GM11168 (cell line): ENCODE data around the gene TMEM255A.

Experiments used
- in situ Hi-C: fragments of 300-500 bp; cut with MboI; formaldehyde crosslinking; loops from one replicate; pipeline ENCODE4 v1.12.0; 2022; ENCODE audit warnings: low sequenced_read_pairs; ENCODE audit not compliant: unreplicated experiment

TMEM255A gene

DNA sequence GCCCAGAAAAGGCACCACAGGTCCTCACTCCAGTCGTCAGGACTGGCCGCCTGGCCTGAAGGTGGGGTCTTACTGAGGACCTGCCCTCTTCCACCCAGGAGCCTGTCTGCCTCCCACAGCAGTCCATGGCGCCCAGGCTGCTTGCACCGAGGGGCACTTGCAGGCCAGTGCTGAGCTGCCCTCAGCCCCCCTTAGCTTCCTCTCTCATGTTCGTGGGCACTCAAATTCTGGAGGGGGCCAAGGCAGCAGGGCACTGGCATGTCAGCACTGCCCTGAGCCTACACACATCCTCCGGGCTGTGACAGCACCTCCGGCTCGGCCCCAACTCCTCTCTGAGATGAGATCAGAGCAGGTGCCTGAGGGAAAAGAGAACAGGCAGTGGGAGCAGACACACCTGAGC lies 87.9 kb downstream of the TMEM255A start:
- in situ Hi-C loops: no loop called here

DNA sequence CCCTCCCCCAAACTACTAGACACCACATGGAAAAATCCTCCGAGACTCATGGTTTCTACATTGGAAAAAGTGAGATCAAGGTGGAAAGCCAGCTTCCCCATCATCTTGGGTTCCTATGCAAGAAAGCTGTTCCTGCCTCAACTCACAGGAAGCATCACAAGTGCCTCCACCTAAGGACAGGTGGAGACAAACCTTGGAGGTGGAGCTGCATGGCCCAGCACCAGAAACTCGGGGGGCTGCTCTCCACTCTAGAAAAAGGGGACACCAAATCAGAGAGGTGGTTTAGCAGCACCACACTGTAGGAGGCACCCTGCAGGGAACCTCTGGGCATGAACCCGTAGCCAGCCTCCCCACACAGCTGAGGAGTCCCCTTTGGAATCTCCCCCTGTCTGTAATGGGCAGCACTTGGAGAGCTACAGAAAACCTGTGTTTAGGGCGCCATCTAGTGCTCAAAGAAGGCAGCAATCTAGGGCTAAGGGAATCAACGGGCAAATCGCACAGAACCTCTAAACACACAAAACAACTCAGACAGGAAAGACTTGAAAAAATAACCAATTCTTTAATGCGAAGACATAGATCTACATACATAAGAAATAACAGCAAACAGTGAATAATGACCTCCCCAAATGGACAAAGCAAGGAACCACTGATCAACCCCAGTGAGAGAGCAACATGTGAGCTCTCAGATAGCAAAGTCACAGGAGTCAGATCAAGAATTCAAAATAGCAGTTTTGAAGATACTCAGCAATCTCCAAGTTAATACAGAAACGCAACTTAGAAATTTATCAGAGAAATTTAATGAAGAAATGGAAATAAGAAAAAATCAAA lies 97.6 kb downstream of the TMEM255A start:
- in situ Hi-C loops: no loop called here
